Liver (tissue), 9 donors: Measurements from ENCODE around the gene RRP8. TPM values are rescaled to one million over a fixed set of nuclear protein-coding genes. Genes with fewer than 3 reads are reported as not detected.
A peak's percentile ranks its signal among the peaks of the same experiment; 100 is the strongest.

Source experiments
- DNase-seq: peaks from one replicate; pipeline ENCODE4 v3.0.0-alpha.2; 2017; ENCODE audit warnings: low spot score
- H3K27ac ChIP-seq, 2 donors: one replicate each; pipeline ENCODE4 v1.7.0; 2013; ENCODE audit warnings: inconsistent platforms in 2 of 2, low read length in 2 of 2, control low read depth in 1 of 2, low read depth in 1 of 2, mild to moderate bottlenecking in 1 of 2
- H3K27me3 ChIP-seq, 4 donors: one replicate each; pipeline versions ENCODE4 v1.6.1 to v1.7.0; 2013; ENCODE audit warnings: low read length in 3 of 4, inconsistent platforms in 1 of 4, mild to moderate bottlenecking in 1 of 4, moderate library complexity in 1 of 4; ENCODE audit not compliant: control insufficient read depth in 4 of 4, insufficient read depth in 4 of 4
- H3K36me3 ChIP-seq, 4 donors: one replicate each; pipeline versions ENCODE4 v1.6.1 to v1.7.0; 2013; ENCODE audit warnings: low read length in 3 of 4, mild to moderate bottlenecking in 3 of 4, low read depth in 1 of 4, moderate library complexity in 1 of 4; ENCODE audit not compliant: control insufficient read depth in 4 of 4, insufficient read depth in 3 of 4
- H3K4me1 ChIP-seq, 4 donors: one replicate each; pipeline versions ENCODE4 v1.6.1 to v1.7.0; 2013; ENCODE audit warnings: low read length in 3 of 4, mild to moderate bottlenecking in 3 of 4, moderate library complexity in 1 of 4; ENCODE audit not compliant: control insufficient read depth in 4 of 4, insufficient read depth in 4 of 4
- H3K4me3 ChIP-seq, 3 donors: one replicate each; pipeline versions ENCODE4 v1.6.1 to v1.7.0; 2013; ENCODE audit warnings: low read length in 3 of 3, control low read depth in 1 of 3, low read depth in 1 of 3, mild to moderate bottlenecking in 1 of 3
- H3K9ac ChIP-seq, 2 donors: one replicate each; pipeline ENCODE4 v1.7.0; 2013; ENCODE audit warnings: low read length in 2 of 2, mild to moderate bottlenecking in 2 of 2, moderate library complexity in 2 of 2, control low read depth in 1 of 2, low read depth in 1 of 2
- H3K9me3 ChIP-seq, 4 donors: one replicate each; pipeline versions ENCODE4 v1.6.1 to v1.7.0; 2013; ENCODE audit warnings: low read length in 3 of 4; ENCODE audit not compliant: control insufficient read depth in 4 of 4
- CTCF ChIP-seq: fragments of 150-350 bp; IDR thresholded peaks from 2 replicates; pipeline ENCODE4 v1.5.1; 2017; ENCODE audit warnings: improper control_type of control experiment, low read depth, low read length; ENCODE audit not compliant: missing input control
- FOXA2 ChIP-seq: IDR thresholded peaks from 2 replicates; pipeline ENCODE4 v1.6.1; 2016; ENCODE audit warnings: antibody characterized with exemption
- RXRA ChIP-seq, 2 donors: IDR thresholded peaks; 2 replicates each; pipeline ENCODE4 v1.6.1; 2017 to 2018; ENCODE audit warnings: antibody characterized with exemption in 2 of 2, mild to moderate bottlenecking in 1 of 2
- SP1 ChIP-seq: IDR thresholded peaks from 2 replicates; pipeline ENCODE4 v1.6.1; 2018; ENCODE audit warnings: antibody characterized with exemption, mild to moderate bottlenecking
- TAF1 ChIP-seq: conservative IDR thresholded peaks from 2 replicates; pipeline ENCODE4 v1.6.1; 2016; ENCODE audit warnings: antibody characterized with exemption, mild to moderate bottlenecking
- ZBTB33 ChIP-seq: IDR thresholded peaks from 2 replicates; pipeline ENCODE4 v1.6.1; 2016; ENCODE audit warnings: antibody characterized with exemption
- WGBS: extraction: QIAGEN DNeasy Blood & Tissue Kit; methylation state at CpG from one replicate; pipeline ENCODE4 v1.1.7; 2013; 5-methylcytosine and 5-hydroxymethylcytosine counted together
- polyA plus RNA-seq, 2 donors: library from polyadenylated mRNA; stranded (reverse) in 1 of 2; unstranded in 1 of 2; fragments of 200-250 nt in 1 of 2; fragments of >200 nt in 1 of 2; fragmentation: Nextera tagmentation in 1 of 2; extraction: Ambion mirVana in 1 of 2; gene quantifications; one replicate each; pipeline versions ENCODE4 v1.2.1 to v1.2.3, GENCODE V29; 2013 to 2015
- total RNA-seq, 2 donors: library from RNA; depleted of rRNA; stranded (reverse); fragments of >200 nt; gene quantifications; one replicate each; pipeline ENCODE4 v1.2.3, GENCODE V29; 2014
- donor health status: healthy.
- donor health status: healthy.
- donor health status: healthy.
- donor health status: healthy.
- donor health status: healthy.

The RRP8 gene
- total and polyA plus RNA-seq, 4 donors, result 10.3 to 12.6 (median 11.2) TPM

- TF ChIP-seq ZBTB33 (no peak), CTCF (no peak)
Measured at GRCh38 chr11:6557761-6558674, 45.4 kb downstream of the RRP8 start (continued).

- H3K9ac ChIP-seq, result no peak overlapping the region
- no peaks in the 10 kb centered on the region for H3K27me3 ChIP-seq
- peaks cover 0 to 15% (median 9%) of the 10 kb centered on the region in 4 donors for H3K4me1 ChIP-seq
- TF ChIP-seq ZBTB33 (no peak), FOXA2 (no peak), RXRA (IDR thresholded peaks at IDR 0.05) (no peak), CTCF (no peak)
- 96% methylated on average over 11 of the region's 11 CpGs for WGBS
- H3K4me3 ChIP-seq, result no peak overlapping the region
- DNase-seq, result no peak
- no peaks in the 10 kb centered on the region for H3K9me3 ChIP-seq
- no peak overlapping the region for H3K27ac ChIP-seq
- H3K36me3 ChIP-seq, result no peaks in the 10 kb centered on the region
Measured at GRCh38 chr11:6557063-6557462, 46.4 kb downstream of the RRP8 start.

- H3K9me3 ChIP-seq, result no peaks in the 10 kb centered on the region
- H3K9ac ChIP-seq, result no peak overlapping the region
- no peak overlapping the region for H3K4me3 ChIP-seq
- H3K27me3 ChIP-seq, result no peaks in the 10 kb centered on the region
- H3K4me1 ChIP-seq, result peaks cover 0 to 15% (median 9%) of the 10 kb centered on the region in 4 donors
- 60% methylated on average over 11 of the region's 11 CpGs for WGBS
- no peaks in the 10 kb centered on the region for H3K36me3 ChIP-seq
- DNase-seq, result peak; percentile 31
- no peak overlapping the region for H3K27ac ChIP-seq
- TF ChIP-seq SP1, result peak; percentile 9
- no peak for TF ChIP-seq TAF1
Measured at GRCh38 chr11:6556139-6556949, 47.1 kb downstream of the RRP8 start.
